GM18861 (cell line): ENCODE data around the gene GPER1.
A peak's percentile ranks its signal among the peaks of the same experiment; 100 is the strongest.

Experiments used
- ATAC-seq: cut with Tn5 transposase; IDR thresholded peaks from one replicate; pipeline ENCODE4 v1.9.1; 2021; ENCODE audit not compliant: unreplicated experiment

The GPER1 gene

GRCh38 chr7:1086588-1087464 is 1.1 kb upstream of the GPER1 start:
- ATAC-seq: peak; percentile 54

- ATAC-seq: no peak
Observed at GRCh38 chr7:1087465-1087814, 473 bp upstream of the GPER1 start.

GRCh38 chr7:1090236-1090635 is 2.3 kb downstream of the GPER1 start:
- no peak for ATAC-seq

GRCh38 chr7:1090686-1091643 is 3.1 kb downstream of the GPER1 start:
- ATAC-seq: no peak

GRCh38 chr7:1091644-1092027 is 3.7 kb downstream of the GPER1 start:
- no peak for ATAC-seq

- no peak for ATAC-seq
Observed at GRCh38 chr7:1092161-1092632, 4.3 kb downstream of the GPER1 start.

- no peak for ATAC-seq
Observed at GRCh38 chr7:1092806-1093501, 5.0 kb downstream of the GPER1 start.

- ATAC-seq: no peak
Observed at GRCh38 chr7:1093502-1093843, 5.6 kb downstream of the GPER1 start.

- no peak for ATAC-seq
Observed at GRCh38 chr7:1093916-1094508, 6.1 kb downstream of the GPER1 start.

GRCh38 chr7:1094870-1095269 is 7.0 kb downstream of the GPER1 start:
- ATAC-seq: no peak

GRCh38 chr7:1095621-1096155 is 7.8 kb downstream of the GPER1 start:
- ATAC-seq: no peak

- ATAC-seq: no peak
Observed at GRCh38 chr7:1096156-1097119, 8.5 kb downstream of the GPER1 start.

GRCh38 chr7:1097120-1097504 is 9.2 kb downstream of the GPER1 start:
- no peak for ATAC-seq

- no peak for ATAC-seq
Observed at GRCh38 chr7:1098243-1099153, 10.6 kb downstream of the GPER1 start.

GRCh38 chr7:1099154-1099542 is 11.2 kb downstream of the GPER1 start:
- ATAC-seq: no peak

GRCh38 chr7:1099637-1100036 is 11.7 kb downstream of the GPER1 start:
- no peak for ATAC-seq

GRCh38 chr7:1100386-1100785 is 12.5 kb downstream of the GPER1 start:
- ATAC-seq: no peak

GRCh38 chr7:1100834-1101562 is 13.1 kb downstream of the GPER1 start:
- no peak for ATAC-seq
